ENCODE data around the gene LRCH1. TPM values are rescaled to one million over a fixed set of nuclear protein-coding genes. Genes with fewer than 3 reads are reported as not detected.
A peak's percentile ranks its signal among the peaks of the same experiment; 100 is the strongest.

LRCH1 gene
- total RNA-seq, 2 experiments from 2014 or later, result 16.7 to 27.8 TPM

DNA sequence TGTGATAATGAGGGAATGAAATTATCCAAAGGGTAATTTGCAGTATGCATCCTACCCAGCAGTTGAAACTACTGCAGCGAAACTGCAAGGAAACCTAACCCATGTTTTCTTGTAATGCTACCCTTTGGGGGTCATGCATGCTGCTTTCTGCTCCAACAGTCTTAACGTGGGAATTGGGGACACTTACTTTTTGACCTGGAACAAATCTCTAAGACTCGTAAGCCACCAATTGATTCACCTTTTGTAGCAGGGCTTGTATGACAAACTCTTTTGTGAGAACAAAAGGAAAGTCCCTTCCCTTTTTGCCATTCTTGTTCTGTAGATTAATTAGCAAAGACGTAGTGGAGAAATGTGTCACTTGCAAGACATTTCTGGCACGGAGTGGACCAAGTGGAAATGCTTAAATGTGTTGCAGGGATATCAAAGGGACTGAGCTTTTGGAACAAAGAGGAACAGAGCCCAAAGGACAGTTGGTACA lies 27.4 kb downstream of the LRCH1 start:
- no peaks in the 10 kb centered on the region for H3K9me2 ChIP-seq (ENCODE audit: insufficient read depth, low read length)
- ChIA-PET POLR2A (interaction anchor here (0.7 to 1.9 kb wide), 4 partner anchors 10 to 210 kb away, joined by 3 to 10 read pairs (median 4); no protein-coding TSS in a partner anchor), CTCF (ENCODE audit: unreplicated experiment) (interaction anchor here (1.1 kb wide), 1 partner anchor 103 kb away, joined by 3 read pairs; no protein-coding TSS in a partner anchor)
- peaks cover 20% of the 10 kb centered on the region for H3K36me3 ChIP-seq (ENCODE audit: insufficient read depth, low read length)
- peaks cover 35% of the 10 kb centered on the region for H4K20me1 ChIP-seq (ENCODE audit: insufficient read depth, low read length)
- H3K4me2 ChIP-seq (ENCODE audit: low read length), result no peak overlapping the region
- H3K27ac ChIP-seq (ENCODE audit: low read depth, low read length, poor library complexity, severe bottlenecking), result no peak overlapping the region
- no TSS peak for BruUV-seq (replicated peaks)
- peaks cover 69% of the 10 kb centered on the region for H3K4me1 ChIP-seq (ENCODE audit: insufficient read depth, low read length, poor library complexity, severe bottlenecking)
- intact Hi-C loops (cut with micrococcal nuclease; ENCODE audit: unreplicated experiment), result no loop called here
- no peak for TF ChIP-seq EZH2phosphoT487 (IDR thresholded peaks at IDR 0.05; ENCODE audit: borderline replicate concordance, low read depth, low read length)
- TF ChIP-seq, protein P1, sequence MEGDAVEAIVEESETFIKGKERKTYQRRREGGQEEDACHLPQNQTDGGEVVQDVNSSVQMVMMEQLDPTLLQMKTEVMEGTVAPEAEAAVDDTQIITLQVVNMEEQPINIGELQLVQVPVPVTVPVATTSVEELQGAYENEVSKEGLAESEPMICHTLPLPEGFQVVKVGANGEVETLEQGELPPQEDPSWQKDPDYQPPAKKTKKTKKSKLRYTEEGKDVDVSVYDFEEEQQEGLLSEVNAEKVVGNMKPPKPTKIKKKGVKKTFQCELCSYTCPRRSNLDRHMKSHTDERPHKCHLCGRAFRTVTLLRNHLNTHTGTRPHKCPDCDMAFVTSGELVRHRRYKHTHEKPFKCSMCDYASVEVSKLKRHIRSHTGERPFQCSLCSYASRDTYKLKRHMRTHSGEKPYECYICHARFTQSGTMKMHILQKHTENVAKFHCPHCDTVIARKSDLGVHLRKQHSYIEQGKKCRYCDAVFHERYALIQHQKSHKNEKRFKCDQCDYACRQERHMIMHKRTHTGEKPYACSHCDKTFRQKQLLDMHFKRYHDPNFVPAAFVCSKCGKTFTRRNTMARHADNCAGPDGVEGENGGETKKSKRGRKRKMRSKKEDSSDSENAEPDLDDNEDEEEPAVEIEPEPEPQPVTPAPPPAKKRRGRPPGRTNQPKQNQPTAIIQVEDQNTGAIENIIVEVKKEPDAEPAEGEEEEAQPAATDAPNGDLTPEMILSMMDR (conservative IDR thresholded peaks at IDR 0.05; ENCODE audit: low read length), result no peak
- no peak overlapping the region for H3K4me3 ChIP-seq (ENCODE audit: low read depth, low read length, poor library complexity, severe bottlenecking)
- no peak for DNase-seq (ENCODE audit: low spot score)
- H2AFZ ChIP-seq (ENCODE audit: low read length), result no peak overlapping the region
- H3K9me3 ChIP-seq (ENCODE audit: low read length), result no peaks in the 10 kb centered on the region
- H3K79me2 ChIP-seq (ENCODE audit: insufficient read depth, low read depth, low read length), result peaks cover 98% of the 10 kb centered on the region

GRCh38 chr13:46582190-46582589 lies 29.2 kb downstream of the LRCH1 start:
- Histone ChIP-seq H2AFZ (ENCODE audit: low read length) (no peak overlapping the region), H3K4me1 (ENCODE audit: insufficient read depth, low read length, poor library complexity, severe bottlenecking) (peaks cover 82% of the 10 kb centered on the region), H3K36me3 (ENCODE audit: insufficient read depth, low read length) (peaks cover 10% of the 10 kb centered on the region), H3K9me3 (ENCODE audit: low read length) (no peaks in the 10 kb centered on the region), H3K4me2 (ENCODE audit: low read length) (no peak overlapping the region), H4K20me1 (ENCODE audit: insufficient read depth, low read length) (peaks cover 22% of the 10 kb centered on the region), H3K9me2 (ENCODE audit: insufficient read depth, low read length) (no peaks in the 10 kb centered on the region), H3K79me2 (ENCODE audit: insufficient read depth, low read depth, low read length) (peaks cover 98% of the 10 kb centered on the region), H3K27ac (ENCODE audit: low read depth, low read length, poor library complexity, severe bottlenecking) (no peak overlapping the region), H3K4me3 (ENCODE audit: low read depth, low read length, poor library complexity, severe bottlenecking) (no peak overlapping the region)
- no TSS peak for BruUV-seq (replicated peaks)
- intact Hi-C loops (cut with micrococcal nuclease; ENCODE audit: unreplicated experiment), result no loop called here
- CTCF ChIA-PET (ENCODE audit: unreplicated experiment), result no interaction called here
- POLR2A ChIA-PET, result interaction anchor here (0.7 to 5.5 kb wide), 6 partner anchors 9 to 27 kb away, joined by 3 to 27 read pairs (median 7); no protein-coding TSS in a partner anchor
- TF ChIP-seq, protein P1 (conservative IDR thresholded peaks at IDR 0.05; ENCODE audit: low read length), result no peak
- DNase-seq (ENCODE audit: low spot score), result no peak

DNA sequence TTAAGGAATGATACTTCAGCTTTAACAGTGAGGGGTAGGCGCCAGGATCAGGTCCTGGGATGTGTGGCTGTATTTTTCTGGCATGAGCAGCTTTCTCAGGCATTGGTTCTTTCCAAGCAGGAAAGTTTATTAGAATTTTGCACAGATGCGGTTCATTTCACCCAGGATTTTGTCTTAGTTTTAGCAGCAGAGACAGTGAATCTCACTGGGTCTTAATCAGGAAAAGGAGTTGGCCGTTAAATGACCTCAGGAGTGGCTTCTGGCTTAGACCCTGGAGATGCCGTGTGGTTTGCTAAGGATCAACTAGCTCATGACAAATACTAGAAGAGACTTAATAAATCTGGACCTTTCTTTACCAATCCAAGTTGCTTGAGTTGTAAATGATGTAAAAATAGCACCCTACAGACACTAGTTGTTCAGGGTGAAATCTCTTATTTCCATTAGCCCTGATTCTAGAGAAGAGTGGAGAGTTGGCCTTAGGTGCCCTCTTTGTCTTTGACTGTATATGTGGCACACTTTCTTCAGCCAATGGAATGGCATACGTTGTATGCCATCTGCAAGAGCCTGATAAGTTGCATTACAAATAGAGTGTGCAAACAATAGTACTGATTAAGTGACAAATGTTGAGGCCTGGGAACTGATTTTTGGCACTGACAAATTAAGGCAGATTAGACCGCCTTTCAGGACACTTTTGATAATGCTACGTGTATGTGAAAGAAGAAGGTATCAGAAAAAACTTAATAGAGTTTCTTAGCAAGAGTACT lies 34.0 kb downstream of the LRCH1 start:
- Histone ChIP-seq H3K27ac (ENCODE audit: low read depth, low read length, poor library complexity, severe bottlenecking) (peak overlapping the region; percentile 78), H2AFZ (ENCODE audit: low read length) (no peak overlapping the region), H3K4me2 (ENCODE audit: low read length) (peak overlapping the region; percentile 87), H3K9me3 (ENCODE audit: low read length) (no peaks in the 10 kb centered on the region), H4K20me1 (ENCODE audit: insufficient read depth, low read length) (no peaks in the 10 kb centered on the region; the same call in 1 of the 2 replicates), H3K79me2 (ENCODE audit: insufficient read depth, low read depth, low read length) (peaks cover 98% of the 10 kb centered on the region), H3K9me2 (ENCODE audit: insufficient read depth, low read length) (no peaks in the 10 kb centered on the region), H3K4me1 (ENCODE audit: insufficient read depth, low read length, poor library complexity, severe bottlenecking) (peaks cover 97% of the 10 kb centered on the region), H3K36me3 (ENCODE audit: insufficient read depth, low read length) (no peaks in the 10 kb centered on the region), H3K4me3 (ENCODE audit: low read depth, low read length, poor library complexity, severe bottlenecking) (peak overlapping the region; percentile 61)
- TF ChIP-seq, protein P1 (conservative IDR thresholded peaks at IDR 0.05; ENCODE audit: low read length), result no peak
- no peak for TF ChIP-seq EZH2phosphoT487 (IDR thresholded peaks at IDR 0.05; ENCODE audit: borderline replicate concordance, low read depth, low read length)
- intact Hi-C loops (cut with micrococcal nuclease; ENCODE audit: unreplicated experiment), result no loop called here
- ChIA-PET CTCF (ENCODE audit: unreplicated experiment) (interaction anchor here (0.9 to 1.2 kb wide), 2 partner anchors 14 to 31 kb away, joined by 4 read pairs; no protein-coding TSS in a partner anchor), POLR2A (interaction anchor here (0.8 to 5.5 kb wide), 15 partner anchors 8 to 79 kb away, joined by 3 to 59 read pairs (median 5); partner anchors contain the start of gene LRCH1)
- BruUV-seq (replicated peaks), result no TSS peak
- DNase-seq (ENCODE audit: low spot score), result no peak
